LNCAP (cell line): ENCODE results near the gene KCNQ1OT1.

Experiments
- CTCF ChIP-seq: fragments of 450-650 bp; IDR thresholded peaks from 2 replicates; pipeline ENCODE4 v1.5.1; 2017; ENCODE audit warnings: mild to moderate bottlenecking

KCNQ1OT1 gene

GRCh38 chr11:2714871-2715270 lies 15.1 kb upstream of the KCNQ1OT1 start:
- TF ChIP-seq CTCF = no peak

- no peak for TF ChIP-seq CTCF
These were observed 14.6 kb upstream of the KCNQ1OT1 start for GRCh38 chr11:2714463-2714800.

- no peak for TF ChIP-seq CTCF
These were observed 14.1 kb upstream of the KCNQ1OT1 start for GRCh38 chr11:2713661-2714462.

GRCh38 chr11:2713094-2713493 lies 13.3 kb upstream of the KCNQ1OT1 start:
- TF ChIP-seq CTCF = no peak

GRCh38 chr11:2711161-2711560 lies 11.4 kb upstream of the KCNQ1OT1 start:
- no peak for TF ChIP-seq CTCF

GRCh38 chr11:2709429-2709828 lies 9.6 kb upstream of the KCNQ1OT1 start:
- TF ChIP-seq CTCF = no peak

GRCh38 chr11:2708757-2709281 lies 9.0 kb upstream of the KCNQ1OT1 start:
- no peak for TF ChIP-seq CTCF
